OCI-LY3 (cell line): Measurements from ENCODE around the gene RAB11FIP2.

Experiments used
- H2AFZ ChIP-seq: fragments of 200-600, 300-600 bp; shearing (Covaris generic); 2 replicates; pipeline ENCODE4 v1.6.0; 2014; ENCODE audit warnings: antibody characterized with exemption, low read depth, low read length
- H3K27ac ChIP-seq: fragments of 200-600, 300-600 bp; sonication (generic); 2 replicates; pipeline ENCODE4 v1.5.1; 2014; ENCODE audit warnings: mild to moderate bottlenecking, low read length, moderate library complexity, mixed read lengths
- H3K27me3 ChIP-seq: fragments of 200-600, 300-600 bp; sonication (generic); 2 replicates; pipeline ENCODE4 v1.6.1; 2014; ENCODE audit warnings: low read depth, low read length, mixed read lengths
- H3K36me3 ChIP-seq: fragments of 200-600, 300-600 bp; sonication (generic); replicated peaks from 2 replicates; pipeline ENCODE3; 2014; ENCODE audit warnings: low read depth, low read length, mixed read lengths
- H3K4me1 ChIP-seq: fragments of 300-600, 200-600 bp; sonication (generic); 2 replicates; pipeline ENCODE4 v1.6.1; 2014; ENCODE audit warnings: low read length, mixed read lengths
- H3K4me2 ChIP-seq: fragments of 200-600, 300-600 bp; sonication (generic); 2 replicates; pipeline ENCODE4 v1.6.1; 2014; ENCODE audit warnings: low read length, mixed read lengths
- H3K4me3 ChIP-seq: fragments of 300-600, 200-600 bp; sonication (generic); 2 replicates; pipeline ENCODE4 v1.5.1; 2014; ENCODE audit warnings: antibody characterized with exemption, mild to moderate bottlenecking, low read length, moderate library complexity
- H3K79me2 ChIP-seq: fragments of 300-600, 200-600 bp; shearing (Covaris generic); 2 replicates; pipeline ENCODE4 v1.6.1; 2014; ENCODE audit warnings: mild to moderate bottlenecking, low read length, mixed read lengths
- H3K9ac ChIP-seq: fragments of 300-600, 200-600 bp; shearing (Covaris generic); 2 replicates; pipeline ENCODE4 v1.6.0; 2014; ENCODE audit warnings: mild to moderate bottlenecking, low read length, moderate library complexity
- H3K9me3 ChIP-seq: fragments of 200-600, 300-600 bp; shearing (Covaris generic); 2 replicates; pipeline ENCODE4 v1.6.1; 2014; ENCODE audit warnings: low read length, mixed read lengths; ENCODE audit not compliant: insufficient read depth
- H4K20me1 ChIP-seq: fragments of 200-600, 300-600 bp; sonication (generic); 2 replicates; pipeline ENCODE4 v1.6.1; 2016; ENCODE audit warnings: low read length, mixed read lengths; ENCODE audit not compliant: insufficient read depth
- CTCF ChIP-seq: fragments of 200-600, 300-600 bp; sonication (generic); IDR thresholded peaks from 2 replicates; pipeline ENCODE4 v1.5.1; 2014; ENCODE audit warnings: antibody characterized with exemption, low read length, low read depth
- EZH2phosphoT487 ChIP-seq: fragments of 200-600 bp; shearing (Covaris generic); IDR thresholded peaks from 2 replicates; pipeline ENCODE4 v1.6.1; 2018; ENCODE audit warnings: antibody characterized with exemption, mixed run types, low read depth

Gene RAB11FIP2

GRCh38 chr10:117969592-117969991 lies 77.1 kb downstream of the RAB11FIP2 start:
- Histone ChIP-seq H3K27me3 (no peaks in the 10 kb centered on the region), H3K27ac (no peak overlapping the region)

GRCh38 chr10:117968354-117969182 lies 78.2 kb downstream of the RAB11FIP2 start:
- Histone ChIP-seq H3K4me2 (no peak overlapping the region), H3K27me3 (no peaks in the 10 kb centered on the region), H3K4me3 (no peak overlapping the region), H3K9ac (no peak overlapping the region), H3K79me2 (no peaks in the 10 kb centered on the region), H3K36me3 (no peaks in the 10 kb centered on the region), H2AFZ (no peak overlapping the region), H3K9me3 (no peaks in the 10 kb centered on the region), H3K4me1 (no peaks in the 10 kb centered on the region), H4K20me1 (no peaks in the 10 kb centered on the region), H3K27ac (no peak overlapping the region)
- TF ChIP-seq CTCF (no peak), EZH2phosphoT487 (no peak)

More at GRCh38 chr10:117969592-117969991, 77.1 kb downstream of the RAB11FIP2 start:
- H3K9ac ChIP-seq = no peak overlapping the region
- no peaks in the 10 kb centered on the region for H3K4me1 ChIP-seq
- H3K4me2 ChIP-seq = no peak overlapping the region
- no peaks in the 10 kb centered on the region for H3K36me3 ChIP-seq
- TF ChIP-seq EZH2phosphoT487 (no peak), CTCF (no peak)
- H3K9me3 ChIP-seq = no peaks in the 10 kb centered on the region
- H4K20me1 ChIP-seq = no peaks in the 10 kb centered on the region
- H3K79me2 ChIP-seq = no peaks in the 10 kb centered on the region
- no peak overlapping the region for H2AFZ ChIP-seq
- no peak overlapping the region for H3K4me3 ChIP-seq

- no peaks in the 10 kb centered on the region for H3K9me3 ChIP-seq
- no peak overlapping the region for H2AFZ ChIP-seq
- H3K4me1 ChIP-seq = no peaks in the 10 kb centered on the region
- no peak overlapping the region for H3K4me2 ChIP-seq
- no peak overlapping the region for H3K9ac ChIP-seq
- no peaks in the 10 kb centered on the region for H4K20me1 ChIP-seq
- no peaks in the 10 kb centered on the region for H3K36me3 ChIP-seq
- no peaks in the 10 kb centered on the region for H3K27me3 ChIP-seq
- TF ChIP-seq CTCF (no peak), EZH2phosphoT487 (no peak)
- H3K27ac ChIP-seq = no peak overlapping the region
- no peaks in the 10 kb centered on the region for H3K79me2 ChIP-seq
- H3K4me3 ChIP-seq = no peak overlapping the region
Observed at GRCh38 chr10:117967149-117967650, 79.5 kb downstream of the RAB11FIP2 start.

GRCh38 chr10:117965984-117966383 lies 80.8 kb downstream of the RAB11FIP2 start:
- no peaks in the 10 kb centered on the region for H3K79me2 ChIP-seq
- no peak overlapping the region for H3K9ac ChIP-seq
- no peak overlapping the region for H3K4me3 ChIP-seq
- no peak overlapping the region for H3K27ac ChIP-seq
- H3K9me3 ChIP-seq = no peaks in the 10 kb centered on the region
- no peak overlapping the region for H3K4me2 ChIP-seq
- no peak overlapping the region for H2AFZ ChIP-seq
- H3K27me3 ChIP-seq = no peaks in the 10 kb centered on the region
- no peaks in the 10 kb centered on the region for H3K36me3 ChIP-seq
- no peaks in the 10 kb centered on the region for H4K20me1 ChIP-seq
- no peak for TF ChIP-seq EZH2phosphoT487
- no peak for TF ChIP-seq CTCF
- no peaks in the 10 kb centered on the region for H3K4me1 ChIP-seq
